GM19452 (cell line): Measurements from ENCODE around the gene XXYLT1.
"Not testable (repeated sequence)": the region's sequence is repeated elsewhere in the genome, so short reads cannot be mapped to it uniquely, and the experiment has no call there.

Experiments used
- ATAC-seq: cut with Tn5 transposase; IDR thresholded peaks from one replicate; pipeline ENCODE4 v1.9.1; 2021; ENCODE audit not compliant: unreplicated experiment

XXYLT1 gene

DNA sequence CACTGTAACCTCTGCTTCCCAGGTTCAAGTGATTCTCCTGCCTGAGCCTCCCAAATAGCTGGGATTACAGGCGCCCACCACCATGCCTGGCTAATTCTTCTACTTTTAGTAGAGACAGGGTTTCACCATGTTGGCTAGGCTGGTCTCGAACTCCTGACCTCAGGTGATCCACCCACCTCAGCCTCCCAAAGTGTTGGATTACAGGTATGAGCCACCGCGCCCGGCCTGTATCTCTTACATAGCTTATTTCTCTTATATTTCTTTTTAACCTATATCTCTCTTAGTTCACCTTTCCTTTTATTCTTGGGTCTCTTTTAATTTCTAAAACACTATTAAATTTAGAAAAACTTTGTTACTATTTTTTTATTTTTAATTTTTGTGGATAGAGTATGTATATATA lies 42.1 kb downstream of the XXYLT1 start:
- not testable (repeated sequence) for ATAC-seq

DNA sequence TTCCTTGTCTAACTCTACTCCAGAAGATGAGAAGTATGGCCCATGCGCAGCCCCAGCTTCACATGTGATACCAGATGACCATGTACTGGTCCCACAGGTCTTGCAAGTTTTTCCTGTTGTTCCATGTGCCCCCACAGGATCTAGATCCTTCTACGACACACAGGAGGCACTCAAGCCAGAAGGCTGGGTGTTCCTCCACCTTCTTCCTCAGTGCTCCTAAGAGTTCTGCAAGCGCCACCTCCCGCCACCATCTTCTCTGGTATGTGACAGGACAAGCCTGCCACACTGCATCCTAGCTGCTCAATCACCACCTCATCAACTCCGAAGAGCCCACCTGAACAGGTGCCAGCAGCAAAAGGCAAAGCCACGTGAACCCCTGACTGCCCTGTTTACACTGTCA lies 43.1 kb downstream of the XXYLT1 start:
- no peak for ATAC-seq

DNA sequence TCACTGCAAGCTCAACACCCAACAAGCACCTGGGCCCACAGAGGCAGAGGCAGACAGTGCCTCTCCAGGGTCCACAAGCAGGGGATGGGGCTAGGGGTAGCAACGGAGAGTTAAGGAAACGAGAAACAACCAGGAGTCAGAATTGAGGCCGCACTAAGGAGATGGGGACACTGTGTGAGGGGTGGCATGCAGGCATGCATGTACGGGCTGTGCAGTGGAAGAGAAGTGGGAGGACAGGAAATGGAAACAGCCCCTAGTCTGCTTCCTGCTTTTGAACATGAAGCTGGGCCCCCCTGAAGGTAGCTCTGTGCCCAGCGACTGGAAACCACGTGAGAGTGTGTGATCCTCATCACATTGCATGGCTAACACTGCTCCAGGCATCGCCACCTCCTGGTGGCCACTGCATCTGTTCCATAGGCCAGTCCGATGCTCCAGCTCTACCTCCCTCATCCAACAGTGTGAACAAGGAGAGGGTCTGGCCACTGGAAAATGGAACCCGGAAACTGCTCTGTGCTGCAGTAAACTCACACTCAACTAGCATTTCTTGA lies 44.0 kb downstream of the XXYLT1 start:
- no peak for ATAC-seq

DNA sequence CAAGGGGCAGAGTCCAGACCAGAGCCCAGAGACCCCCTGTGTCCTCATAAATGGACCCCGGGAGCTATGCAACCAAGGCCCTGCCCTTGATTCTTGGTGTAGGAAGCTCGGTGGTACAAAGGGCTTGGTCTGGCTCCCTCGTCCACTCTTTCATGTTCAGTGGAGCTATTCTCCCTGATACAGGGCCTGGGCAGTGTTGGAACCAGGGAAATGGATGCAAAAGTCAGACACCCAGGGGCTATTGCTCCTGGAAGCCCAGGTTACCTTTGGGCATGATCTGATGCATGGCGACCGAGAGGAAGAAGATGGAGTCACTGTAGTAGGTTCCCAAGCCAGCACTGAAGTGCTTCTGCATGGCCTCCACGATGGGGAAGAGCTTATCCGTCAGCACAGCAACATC lies 44.5 kb downstream of the XXYLT1 start:
- no peak for ATAC-seq

DNA sequence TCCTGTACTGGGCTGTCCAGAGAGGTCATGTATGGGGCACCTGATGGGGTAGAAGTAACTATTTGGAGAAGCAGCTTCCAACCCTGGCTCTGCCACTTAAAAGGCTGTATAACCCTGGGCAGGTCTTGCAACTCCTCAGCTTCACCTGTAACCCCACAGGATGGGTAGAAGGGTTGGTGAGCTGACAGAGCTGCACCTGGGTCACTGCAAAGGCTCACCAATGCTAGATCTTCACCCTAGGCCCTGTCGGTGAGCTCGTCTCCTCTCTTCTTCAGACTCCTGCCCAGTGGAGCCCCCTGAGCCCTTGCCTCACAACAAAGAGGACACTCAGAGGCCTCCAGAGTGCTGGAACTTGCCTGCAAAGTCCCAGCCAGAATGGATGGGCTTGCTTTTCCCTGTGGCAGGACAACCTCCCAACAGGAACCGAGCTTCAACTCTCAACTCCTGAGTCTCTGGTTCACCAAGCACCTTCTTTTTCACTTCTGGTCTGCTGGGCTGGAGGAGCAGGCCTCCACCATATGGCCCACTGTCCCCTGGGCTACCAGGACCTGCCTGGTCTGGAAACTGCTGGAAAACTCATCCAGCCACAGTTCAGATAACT lies 45.9 kb downstream of the XXYLT1 start:
- no peak for ATAC-seq

DNA sequence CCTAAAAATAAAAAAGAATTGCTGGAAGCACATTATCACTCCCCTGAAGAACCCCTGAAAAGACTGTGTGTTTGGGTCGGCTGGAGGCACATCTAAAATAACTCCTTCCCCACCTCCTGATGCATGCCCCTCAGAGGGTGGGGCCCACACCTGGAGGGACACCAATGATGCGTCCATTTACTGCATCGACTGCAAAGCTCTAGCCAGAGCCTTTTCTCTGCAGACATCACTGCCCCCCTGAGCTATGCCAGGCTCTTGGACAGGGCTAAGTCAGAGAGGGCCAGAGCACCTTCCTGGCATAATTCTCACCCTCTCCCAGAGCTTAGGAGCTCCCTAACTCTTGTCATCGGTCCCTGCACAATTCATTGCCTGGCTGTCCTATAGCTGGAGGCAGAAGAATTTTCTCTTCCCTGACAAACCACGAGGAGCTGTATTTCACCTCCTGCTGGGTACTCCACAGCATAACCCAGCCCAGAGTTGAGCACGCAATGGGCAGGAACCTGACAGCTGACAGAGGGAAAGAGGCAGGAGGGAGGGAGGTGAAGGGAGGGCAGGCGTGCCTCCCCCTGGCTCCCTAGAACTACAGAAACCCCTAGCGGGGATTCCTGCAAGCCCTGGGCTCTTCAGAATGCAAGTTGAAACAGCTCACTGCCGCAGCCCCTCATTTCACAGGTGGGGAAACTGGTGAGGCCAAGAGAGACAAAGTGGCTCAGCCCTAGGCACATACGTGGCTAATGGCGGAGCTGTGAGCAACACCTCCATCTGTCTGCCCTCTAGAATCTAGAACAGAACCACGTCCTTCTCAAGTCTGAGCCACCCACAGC lies 46.6 kb downstream of the XXYLT1 start:
- ATAC-seq, result no peak

DNA sequence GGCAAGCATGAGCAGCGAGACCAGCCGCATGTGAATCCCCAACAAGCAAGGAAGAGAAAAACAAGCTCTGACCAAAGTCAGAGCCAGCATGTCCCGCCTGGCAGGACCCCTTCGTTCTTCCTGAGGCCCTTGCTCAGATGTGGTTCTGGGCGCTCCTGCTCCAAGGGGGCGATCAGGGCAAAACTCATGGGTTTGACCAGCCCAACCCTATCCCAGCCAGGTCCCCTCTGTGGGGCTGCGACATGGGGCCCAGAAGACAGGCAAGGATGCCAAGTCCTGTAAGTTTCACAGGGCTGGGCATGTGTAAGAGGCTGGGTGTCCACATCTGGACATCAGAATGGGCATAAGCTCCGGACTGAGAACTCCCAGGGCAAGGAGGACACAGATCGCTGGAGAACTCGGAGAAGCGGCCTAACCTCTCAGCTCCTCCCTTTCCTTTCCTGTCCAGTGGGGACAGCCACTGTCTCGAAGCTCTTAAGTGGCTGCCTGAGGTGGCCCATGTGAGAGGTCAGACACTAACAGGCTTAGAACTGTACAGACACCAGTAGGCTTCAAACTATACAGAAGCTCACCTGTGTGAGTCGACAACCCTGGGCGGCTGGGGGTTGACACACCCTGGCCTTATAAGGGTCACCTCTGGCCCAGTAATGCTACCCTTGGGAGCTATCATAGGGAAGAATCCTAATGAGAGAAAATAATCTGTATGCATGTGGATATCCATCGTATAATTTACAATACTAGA lies 48.9 kb downstream of the XXYLT1 start:
- no peak for ATAC-seq

DNA sequence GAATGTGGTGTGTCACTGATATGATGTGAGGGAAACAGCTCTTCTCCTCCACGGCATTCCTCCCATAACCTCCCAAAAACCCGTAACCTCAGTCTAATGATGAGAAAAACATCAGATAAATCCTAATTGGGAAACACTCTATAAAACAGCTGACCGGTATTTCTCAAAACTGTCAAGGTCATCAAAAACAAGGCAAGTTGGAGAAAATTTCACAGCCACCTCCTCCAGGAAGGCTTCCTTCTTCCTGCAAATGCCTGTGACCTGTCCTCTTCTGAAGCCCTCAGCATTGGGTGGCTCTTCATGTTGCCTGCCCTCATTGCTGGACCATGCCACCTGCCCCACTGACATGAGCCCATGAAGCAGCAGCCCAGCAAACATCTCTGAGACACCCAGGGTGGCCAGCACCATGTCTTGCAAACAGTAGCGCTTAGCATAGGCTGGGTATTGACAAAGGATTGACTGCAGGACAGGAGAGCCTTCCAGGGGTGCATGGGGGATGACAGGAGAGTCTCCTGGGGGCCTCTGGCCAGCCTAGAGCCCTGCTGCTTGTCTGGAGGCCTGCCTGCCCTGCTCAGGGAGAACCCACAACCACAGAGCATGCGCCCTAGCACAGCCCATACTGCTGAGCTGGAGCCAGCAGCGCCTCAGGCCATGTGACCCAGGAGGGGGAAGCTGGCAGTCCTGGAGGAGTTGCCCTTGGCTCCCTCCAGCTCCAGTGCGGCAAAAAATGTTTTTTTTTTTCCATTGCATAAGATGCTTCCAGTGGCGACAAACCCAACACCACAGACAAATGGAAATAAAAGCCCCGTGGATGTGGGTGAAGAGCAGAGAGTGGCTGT lies 49.7 kb downstream of the XXYLT1 start:
- no peak for ATAC-seq

DNA sequence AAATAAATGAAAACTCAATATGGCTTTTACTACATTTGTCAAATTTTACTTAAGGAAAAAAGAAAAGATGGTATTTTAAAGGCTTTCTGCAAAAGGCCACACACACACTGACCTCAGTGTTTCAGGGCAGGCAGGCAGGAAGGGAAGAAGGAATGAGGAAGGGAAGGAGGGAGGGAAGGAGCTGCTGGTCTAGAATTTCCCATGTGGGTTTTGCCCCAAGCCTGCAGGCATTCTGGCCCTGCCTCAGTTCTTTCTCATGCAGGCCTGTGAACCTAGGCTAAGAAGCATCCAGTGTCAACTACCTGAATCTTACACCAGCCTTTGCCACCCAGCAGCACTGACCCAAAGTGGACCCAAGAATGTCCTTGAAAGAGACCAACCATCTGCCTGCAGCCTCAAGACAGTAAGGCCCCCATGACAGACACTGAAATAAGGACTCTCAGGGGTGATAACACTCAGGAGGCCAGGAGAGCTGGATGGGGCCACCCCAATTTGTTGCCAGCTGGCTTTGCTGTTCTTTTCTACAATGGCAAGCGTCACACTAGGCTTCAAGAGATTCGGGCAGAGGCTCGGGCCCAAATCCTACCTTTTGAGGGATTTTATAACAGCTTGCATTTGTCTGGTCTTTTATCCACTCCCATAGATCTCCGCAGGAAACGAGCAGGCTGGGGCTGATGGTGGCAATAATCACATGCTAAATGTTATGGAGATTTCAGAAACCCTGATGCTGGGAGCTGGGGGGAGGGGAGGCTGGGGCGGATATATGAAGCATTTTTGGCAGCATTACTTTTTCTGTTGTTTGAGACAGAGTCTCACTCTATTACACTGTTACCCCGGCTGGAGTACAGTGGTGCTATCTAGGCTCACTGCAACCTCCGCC lies 51.4 kb downstream of the XXYLT1 start:
- ATAC-seq, result no peak

DNA sequence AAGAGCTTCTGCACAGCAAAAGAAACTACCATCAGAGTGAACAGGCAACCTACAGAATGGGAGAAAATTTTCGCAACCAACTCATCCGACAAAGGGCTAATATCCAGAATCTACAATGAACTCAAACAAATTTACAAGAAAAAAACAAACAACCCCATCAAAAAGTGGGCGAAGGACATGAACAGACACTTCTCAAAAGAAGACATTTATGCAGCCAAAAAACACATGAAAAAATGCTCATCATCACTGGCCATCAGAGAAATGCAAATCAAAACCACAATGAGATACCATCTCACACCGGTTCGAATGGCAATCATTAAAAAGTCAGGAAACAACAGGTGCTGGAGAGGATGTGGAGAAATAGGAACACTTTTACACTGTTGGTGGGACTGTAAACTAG lies 52.6 kb downstream of the XXYLT1 start:
- ATAC-seq, result not testable (repeated sequence)

DNA sequence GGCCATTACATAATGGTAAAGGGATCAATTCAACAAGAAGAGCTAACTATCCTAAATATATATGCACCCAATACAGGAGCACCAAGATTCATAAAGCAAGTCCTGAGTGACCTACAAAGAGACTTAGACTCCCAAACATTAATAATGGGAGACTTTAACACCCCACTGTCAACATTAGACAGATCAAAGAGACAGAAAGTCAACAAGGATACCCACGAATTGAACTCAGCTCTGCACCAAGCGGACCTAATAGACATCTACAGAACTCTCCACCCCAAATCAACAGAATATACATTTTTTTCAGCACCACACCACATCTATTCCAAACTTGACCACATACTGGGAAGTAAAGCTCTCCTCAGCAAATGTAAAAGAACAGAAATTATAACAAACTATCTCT lies 55.4 kb downstream of the XXYLT1 start:
- ATAC-seq, result not testable (repeated sequence)

DNA sequence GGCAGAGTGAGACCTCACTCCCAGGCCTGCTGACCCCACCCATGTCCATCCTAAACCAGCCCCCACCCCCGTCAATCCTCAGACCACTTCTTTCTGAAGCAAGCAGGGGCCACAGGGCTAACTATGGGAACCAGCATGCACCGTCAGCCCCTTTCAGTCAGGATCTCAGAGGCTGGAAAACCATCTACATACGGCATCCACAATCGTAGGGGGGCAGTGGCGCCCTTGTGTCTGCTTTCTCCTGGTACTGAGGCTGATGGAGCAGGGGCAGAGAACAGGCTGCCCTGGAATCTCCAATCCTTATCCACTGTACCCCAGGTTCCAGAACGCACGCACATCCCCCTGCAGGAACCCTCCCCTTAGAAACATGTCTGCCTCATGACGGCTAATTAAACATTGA lies 56.6 kb downstream of the XXYLT1 start:
- no peak for ATAC-seq

DNA sequence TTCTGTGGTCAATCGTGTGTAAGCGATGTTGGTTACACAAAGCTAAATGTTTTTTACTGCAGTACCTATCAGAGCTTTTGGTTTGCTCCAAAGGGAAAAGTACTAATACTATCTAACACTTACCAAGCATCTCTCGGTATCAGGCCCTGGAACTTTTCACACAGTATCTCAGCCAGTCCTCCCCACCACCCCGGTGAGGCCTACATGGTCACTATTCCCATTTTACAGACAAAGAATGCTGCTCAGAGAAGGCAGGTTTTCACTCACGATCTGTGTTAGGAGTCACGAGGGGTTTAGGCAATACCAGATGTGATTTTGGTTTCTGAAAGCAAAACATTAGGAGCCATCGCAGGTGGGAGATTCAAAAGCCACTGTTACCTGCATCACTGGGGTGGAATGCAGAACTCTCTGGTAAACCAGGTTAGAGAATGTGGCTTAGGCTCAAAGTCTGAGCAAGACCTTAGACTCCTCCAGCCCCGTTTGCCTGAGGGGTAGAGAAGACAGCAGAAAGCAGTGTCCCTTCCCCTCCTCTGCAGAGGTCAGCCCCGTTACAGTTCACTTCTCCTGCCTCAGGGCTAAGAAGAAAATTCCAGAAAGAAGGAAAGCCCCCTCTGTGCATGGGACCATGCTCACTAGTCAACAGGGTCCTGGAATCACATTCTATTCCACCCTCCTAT lies 57.2 kb downstream of the XXYLT1 start:
- ATAC-seq, result no peak

DNA sequence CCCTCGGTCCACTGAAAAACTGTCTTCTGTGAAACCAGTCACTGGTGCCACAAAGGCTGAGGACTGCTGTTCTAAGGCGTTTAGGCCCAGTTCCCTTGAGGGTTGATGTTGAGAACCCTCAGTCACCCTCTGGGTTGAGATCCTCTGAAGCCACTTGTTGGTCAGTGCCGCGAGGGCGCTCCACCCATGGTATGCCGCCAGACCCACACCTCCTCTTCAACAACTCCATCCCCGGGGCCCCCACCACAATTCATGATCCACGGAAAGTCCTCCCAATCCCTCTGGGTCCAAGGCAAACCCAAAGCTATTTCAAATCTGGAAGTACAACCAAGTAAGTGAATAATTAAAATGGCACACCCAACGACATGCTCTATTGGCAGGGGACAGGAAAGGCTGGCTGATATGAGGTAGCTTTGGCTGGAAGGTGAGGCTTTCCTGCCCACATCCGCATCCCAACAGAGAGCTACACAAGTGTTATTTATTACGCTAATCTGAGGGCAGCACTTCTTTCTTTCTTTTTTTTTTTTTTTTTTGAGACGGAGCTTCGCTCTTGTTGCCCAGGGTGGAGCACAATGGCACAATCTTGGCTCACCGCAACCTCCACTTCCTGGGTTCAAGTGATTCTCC lies 58.1 kb downstream of the XXYLT1 start:
- no peak for ATAC-seq

DNA sequence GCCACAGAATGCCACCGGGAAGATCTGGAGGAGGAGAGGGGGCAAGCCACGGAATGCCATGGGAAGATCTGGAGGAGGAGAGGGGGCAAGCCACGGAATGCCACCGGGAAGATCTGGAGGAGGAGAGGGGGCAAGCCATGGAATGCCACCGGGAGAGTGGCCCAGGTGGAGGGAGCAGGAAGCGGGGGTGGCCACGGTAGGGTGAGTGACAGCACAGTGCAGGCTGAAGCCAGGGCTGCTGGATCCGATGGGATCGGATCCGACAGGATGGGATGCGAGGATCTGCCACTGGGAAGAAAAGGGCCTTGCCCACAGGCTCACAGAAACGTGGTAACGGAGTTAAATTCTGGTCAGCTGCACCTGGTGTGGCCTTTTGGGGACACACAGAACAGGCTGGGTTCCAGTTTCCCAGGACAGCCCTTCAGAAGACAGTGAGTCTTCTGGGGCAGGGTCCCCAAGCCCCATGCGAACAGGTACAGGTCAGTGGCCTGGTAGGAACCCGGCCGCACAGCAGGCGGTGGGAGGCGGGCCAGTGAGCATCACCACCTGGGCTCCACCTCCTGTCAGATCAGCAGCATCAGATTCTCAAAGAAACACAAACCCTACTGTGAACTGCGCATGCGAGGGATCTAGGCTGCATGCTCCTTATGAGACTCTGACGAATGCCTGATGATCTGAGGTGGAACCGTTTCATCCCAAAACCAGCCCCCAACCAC lies 58.8 kb downstream of the XXYLT1 start:
- no peak for ATAC-seq

DNA sequence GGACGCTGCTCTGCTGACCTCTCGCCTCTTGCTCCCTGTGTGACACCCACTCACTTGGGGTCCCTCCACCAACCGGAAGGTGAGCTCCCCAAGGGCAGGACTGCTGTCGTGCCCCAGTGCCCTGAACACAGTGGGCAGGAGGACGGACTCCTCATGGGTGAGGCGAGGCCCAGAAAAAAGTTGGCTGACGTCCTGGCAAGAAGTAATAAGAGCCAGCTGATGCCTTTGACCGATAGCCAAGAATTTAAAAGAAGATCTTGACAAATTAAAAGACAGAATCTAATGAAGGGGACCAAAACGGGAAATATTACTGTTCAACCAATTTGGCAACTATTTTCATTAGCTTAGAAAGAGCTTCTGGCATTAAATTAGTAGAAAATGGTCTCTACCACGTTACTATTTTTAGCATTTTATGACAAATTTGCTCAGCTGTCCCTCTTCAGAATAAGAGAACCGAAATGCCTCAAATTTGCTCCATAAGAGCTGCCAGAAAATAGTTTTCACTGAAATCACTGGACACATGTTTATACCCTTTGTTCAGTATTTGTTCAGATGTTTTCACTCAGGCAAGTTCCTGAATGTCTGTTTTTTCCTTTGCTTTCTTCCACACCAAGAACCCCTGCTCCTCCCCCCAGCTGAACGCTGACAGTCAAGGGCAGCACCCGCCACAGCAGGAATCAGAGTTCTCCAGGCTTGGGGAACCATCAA lies 60.5 kb downstream of the XXYLT1 start:
- ATAC-seq, result no peak

DNA sequence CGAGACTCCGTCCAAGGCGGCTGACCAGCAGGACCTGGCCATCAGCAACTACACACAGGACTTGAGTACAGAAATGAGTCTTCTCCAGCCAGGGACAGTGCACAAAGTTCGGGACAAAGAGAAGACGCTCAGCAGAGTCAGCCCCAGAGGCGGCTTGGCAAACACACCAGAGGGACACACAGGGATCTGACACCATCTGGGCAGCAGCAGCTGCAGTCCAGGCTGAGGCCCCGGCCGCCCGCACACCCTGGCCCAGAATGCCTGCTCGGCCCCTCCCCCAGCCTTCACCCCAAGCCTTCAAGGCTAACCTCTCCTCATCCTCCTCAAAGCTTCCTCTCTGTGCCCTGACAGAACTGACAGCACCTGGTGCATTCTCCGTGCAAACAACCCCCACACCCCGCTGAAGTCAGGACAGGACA lies 61.1 kb downstream of the XXYLT1 start:
- no peak for ATAC-seq
